CD4-positive, CD25-positive, alpha-beta regulatory T cell (primary cell): ENCODE results near the gene TBC1D24. TPM values are rescaled to one million over a fixed set of nuclear protein-coding genes. Genes with fewer than 3 reads are reported as not detected.

Experiments
- ATAC-seq, 2 donors: fragments of 150-1000 bp; cut with Tn5 transposase; one replicate each; pipeline ENCODE4 v1.10.0; 2021; ENCODE audit warnings: low read depth in 2 of 2, moderate number of reproducible peaks in 2 of 2, moderate library complexity in 1 of 2
- DNase-seq, 3 donors: peaks; one replicate each; pipeline versions ENCODE4 v3.0.0 to v3.0.0-alpha.2; 2012 to 2022; ENCODE audit warnings: mixed read lengths in 1 of 3
- H3K27ac ChIP-seq: one replicate; pipeline ENCODE4 v1.7.0; 2013; ENCODE audit warnings: mild to moderate bottlenecking, low read length; ENCODE audit not compliant: insufficient read depth, poor library complexity, severe bottlenecking
- H3K27me3 ChIP-seq: one replicate; pipeline ENCODE4 v1.7.0; 2013; ENCODE audit warnings: low read length; ENCODE audit not compliant: control insufficient read depth, insufficient read depth
- H3K36me3 ChIP-seq: one replicate; pipeline ENCODE4 v1.7.0; 2013; ENCODE audit warnings: mild to moderate bottlenecking, low read length, moderate library complexity; ENCODE audit not compliant: control insufficient read depth, insufficient read depth
- H3K4me1 ChIP-seq: 2 replicates; pipeline ENCODE4 v1.7.0; 2013; ENCODE audit warnings: mild to moderate bottlenecking, low read length; ENCODE audit not compliant: insufficient read depth, control insufficient read depth, poor library complexity, severe bottlenecking
- H3K4me3 ChIP-seq: one replicate; pipeline ENCODE4 v1.7.0; 2013; ENCODE audit warnings: low read depth, mild to moderate bottlenecking, low read length, moderate library complexity
- H3K9me3 ChIP-seq, 2 experiments: 1 replicate in 1 of 2; 2 replicates in 1 of 2; pipeline ENCODE4 v1.7.0; 2013; ENCODE audit warnings: low read length in 2 of 2, mild to moderate bottlenecking in 1 of 2, moderate library complexity in 1 of 2; ENCODE audit not compliant: control insufficient read depth in 2 of 2
- H3K27ac Mint-ChIP-seq, 3 donors: one replicate each; pipeline ENCODE4 v1.8.0; 2020 to 2022; ENCODE audit warnings: mild to moderate bottlenecking in 3 of 3, mixed read lengths in 3 of 3, moderate library complexity in 2 of 3
- H3K27me3 Mint-ChIP-seq: one replicate; pipeline ENCODE4 v1.8.0; 2022; ENCODE audit warnings: mild to moderate bottlenecking, mixed read lengths
- H3K36me3 Mint-ChIP-seq: one replicate; pipeline ENCODE4 v1.8.0; 2020; ENCODE audit warnings: mixed read lengths
- H3K4me1 Mint-ChIP-seq, 4 donors: one replicate each; pipeline ENCODE4 v1.8.0; 2020 to 2022; ENCODE audit warnings: mixed read lengths in 4 of 4, mild to moderate bottlenecking in 1 of 4
- H3K4me3 Mint-ChIP-seq, 4 donors: one replicate each; pipeline ENCODE4 v1.8.0; 2020 to 2022; ENCODE audit warnings: mild to moderate bottlenecking in 4 of 4, mixed read lengths in 4 of 4, moderate library complexity in 3 of 4
- H3K9me3 Mint-ChIP-seq, 7 donors: one replicate each; pipeline ENCODE4 v1.8.0; 2020 to 2022; ENCODE audit warnings: mixed read lengths in 7 of 7, mild to moderate bottlenecking in 3 of 7, moderate library complexity in 2 of 7
- polyA plus RNA-seq, 4 donors: library from polyadenylated mRNA; unstranded; fragments of 300-500 nt; fragmentation: Illumina TruSeq; gene quantifications; one replicate each; pipeline ENCODE4 v1.2.3, GENCODE V29; 2021
- total RNA-seq: library from RNA; stranded (reverse); gene quantifications from one replicate; pipeline ENCODE4 v1.2.3, GENCODE V29; 2022

The TBC1D24 gene
- total and polyA plus RNA-seq, 5 donors from 2014 or later = 0.84 to 5.8 (median 1.4) TPM

GRCh38 chr16:2523801-2524231 is 48.9 kb downstream of the TBC1D24 start:
- Mint-ChIP-seq H3K27me3 (peaks cover 5% of the 10 kb centered on the region), H3K27ac (peak overlapping the region in 2 of 3 donors; percentile 36 to 70), H3K4me3 (peak overlapping the region in 2 of 4 donors; percentile 72 to 86), H3K4me1 (peaks cover 6 to 37% (median 13%) of the 10 kb centered on the region in 4 donors), H3K9me3 (peaks cover 0 to 7% (median 0%) of the 10 kb centered on the region in 7 donors), H3K36me3 (peaks cover 9% of the 10 kb centered on the region)
- H3K27ac ChIP-seq = no peak overlapping the region
- peaks cover 34% of the 10 kb centered on the region for H3K36me3 ChIP-seq
- no peaks in the 10 kb centered on the region for H3K27me3 ChIP-seq
- H3K4me1 ChIP-seq = peaks cover 23% of the 10 kb centered on the region
- H3K4me3 ChIP-seq = no peak overlapping the region
- ATAC-seq (no peak), DNase-seq (no peak)
- H3K9me3 ChIP-seq = no peaks in the 10 kb centered on the region

GRCh38 chr16:2524339-2524938 is 49.5 kb downstream of the TBC1D24 start:
- H3K9me3 ChIP-seq = no peaks in the 10 kb centered on the region
- no peaks in the 10 kb centered on the region for H3K27me3 ChIP-seq
- DNase-seq (no peak), ATAC-seq (no peak)
- H3K27ac Mint-ChIP-seq = peak overlapping the region; percentile 36 to 85 (median 73)
- peaks cover 9% of the 10 kb centered on the region for H3K36me3 Mint-ChIP-seq
- peaks cover 5% of the 10 kb centered on the region for H3K27me3 Mint-ChIP-seq
- peaks cover 0 to 7% (median 0%) of the 10 kb centered on the region in 7 donors for H3K9me3 Mint-ChIP-seq
- H3K4me3 ChIP-seq = no peak overlapping the region
- H3K27ac ChIP-seq = no peak overlapping the region
- peak overlapping the region in 2 of 4 donors; percentile 69 to 72 for H3K4me3 Mint-ChIP-seq
- peaks cover 4 to 32% (median 13%) of the 10 kb centered on the region in 4 donors for H3K4me1 Mint-ChIP-seq
- peaks cover 17% of the 10 kb centered on the region for H3K4me1 ChIP-seq
- peaks cover 33% of the 10 kb centered on the region for H3K36me3 ChIP-seq

- no peaks in the 10 kb centered on the region for H3K27me3 ChIP-seq
- Mint-ChIP-seq H3K27me3 (no peaks in the 10 kb centered on the region), H3K36me3 (peaks cover 9% of the 10 kb centered on the region), H3K4me1 (peaks cover 0 to 23% (median 10%) of the 10 kb centered on the region in 4 donors), H3K4me3 (peak overlapping the region in 1 of 4 donors; percentile 44), H3K9me3 (peaks cover 0 to 4% (median 0%) of the 10 kb centered on the region in 7 donors), H3K27ac (peak overlapping the region in 1 of 3 donors; percentile 26)
- ATAC-seq = no peak
- H3K36me3 ChIP-seq = peaks cover 31% of the 10 kb centered on the region
- H3K27ac ChIP-seq = no peak overlapping the region
- peaks cover 7% of the 10 kb centered on the region for H3K4me1 ChIP-seq
- no peak overlapping the region for H3K4me3 ChIP-seq
- DNase-seq = no peak
- H3K9me3 ChIP-seq = no peaks in the 10 kb centered on the region
These were observed 51.2 kb downstream of the TBC1D24 start for GRCh38 chr16:2526135-2526534.

GRCh38 chr16:2527071-2527783 is 52.3 kb downstream of the TBC1D24 start:
- Mint-ChIP-seq H3K36me3 (peaks cover 9% of the 10 kb centered on the region), H3K4me3 (peak overlapping the region in 2 of 4 donors; percentile 44 to 76), H3K27me3 (peaks cover 6% of the 10 kb centered on the region), H3K9me3 (peaks cover 0 to 4% (median 0%) of the 10 kb centered on the region in 7 donors), H3K4me1 (peaks cover 0 to 29% (median 13%) of the 10 kb centered on the region in 4 donors), H3K27ac (no peak overlapping the region)
- Histone ChIP-seq H3K27ac (no peak overlapping the region), H3K9me3 (no peaks in the 10 kb centered on the region), H3K4me3 (no peak overlapping the region), H3K36me3 (peaks cover 28% of the 10 kb centered on the region), H3K27me3 (no peaks in the 10 kb centered on the region), H3K4me1 (peaks cover 9% of the 10 kb centered on the region)
- DNase-seq (no peak), ATAC-seq (no peak)

- H3K4me1 Mint-ChIP-seq = peaks cover 0 to 32% (median 14%) of the 10 kb centered on the region in 4 donors
- Histone ChIP-seq H3K4me1 (peaks cover 12% of the 10 kb centered on the region), H3K27me3 (no peaks in the 10 kb centered on the region), H3K36me3 (peaks cover 28% of the 10 kb centered on the region), H3K9me3 (no peaks in the 10 kb centered on the region), H3K4me3 (no peak overlapping the region), H3K27ac (no peak overlapping the region)
- peaks cover 0 to 4% (median 0%) of the 10 kb centered on the region in 7 donors for H3K9me3 Mint-ChIP-seq
- no peak overlapping the region for H3K4me3 Mint-ChIP-seq
- DNase-seq (no peak), ATAC-seq (no peak)
- H3K36me3 Mint-ChIP-seq = peaks cover 9% of the 10 kb centered on the region
- no peak overlapping the region for H3K27ac Mint-ChIP-seq
- H3K27me3 Mint-ChIP-seq = peaks cover 11% of the 10 kb centered on the region
These were observed 52.8 kb downstream of the TBC1D24 start for GRCh38 chr16:2527784-2528100.

GRCh38 chr16:2528161-2529060 is 53.5 kb downstream of the TBC1D24 start:
- Mint-ChIP-seq H3K4me3 (peak overlapping the region in 1 of 4 donors; percentile 26), H3K36me3 (peaks cover 9% of the 10 kb centered on the region)
- DNase-seq = no peak

More at GRCh38 chr16:2528161-2529060, 53.5 kb downstream of the TBC1D24 start:
- no peak overlapping the region for H3K27ac ChIP-seq
- no peak for ATAC-seq
- no peaks in the 10 kb centered on the region for H3K9me3 ChIP-seq
- peaks cover 0 to 4% (median 0%) of the 10 kb centered on the region in 7 donors for H3K9me3 Mint-ChIP-seq
- no peaks in the 10 kb centered on the region for H3K27me3 ChIP-seq
- H3K4me1 Mint-ChIP-seq = peaks cover 0 to 35% (median 14%) of the 10 kb centered on the region in 4 donors
- H3K4me3 ChIP-seq = no peak overlapping the region
- peaks cover 15% of the 10 kb centered on the region for H3K27me3 Mint-ChIP-seq
- H3K4me1 ChIP-seq = peaks cover 17% of the 10 kb centered on the region
- H3K36me3 ChIP-seq = peaks cover 23% of the 10 kb centered on the region
- no peak overlapping the region for H3K27ac Mint-ChIP-seq
